H1 (cell line): ENCODE measurements around the gene GCFC2.

Experiments used
- POLR2A ChIP-seq, 2 experiments: IDR thresholded peaks; 1 replicate in 1 of 2; 2 replicates in 1 of 2; pipeline ENCODE4 v1.6.1; 2011; ENCODE audit warnings: low read depth in 2 of 2, low read length in 2 of 2, mild to moderate bottlenecking in 2 of 2; ENCODE audit errors: control extremely low read depth in 1 of 2
- POLR2AphosphoS5 ChIP-seq: IDR thresholded peaks from 2 replicates; pipeline ENCODE4 v1.6.1; 2011; ENCODE audit warnings: low read depth, low read length

DNA sequence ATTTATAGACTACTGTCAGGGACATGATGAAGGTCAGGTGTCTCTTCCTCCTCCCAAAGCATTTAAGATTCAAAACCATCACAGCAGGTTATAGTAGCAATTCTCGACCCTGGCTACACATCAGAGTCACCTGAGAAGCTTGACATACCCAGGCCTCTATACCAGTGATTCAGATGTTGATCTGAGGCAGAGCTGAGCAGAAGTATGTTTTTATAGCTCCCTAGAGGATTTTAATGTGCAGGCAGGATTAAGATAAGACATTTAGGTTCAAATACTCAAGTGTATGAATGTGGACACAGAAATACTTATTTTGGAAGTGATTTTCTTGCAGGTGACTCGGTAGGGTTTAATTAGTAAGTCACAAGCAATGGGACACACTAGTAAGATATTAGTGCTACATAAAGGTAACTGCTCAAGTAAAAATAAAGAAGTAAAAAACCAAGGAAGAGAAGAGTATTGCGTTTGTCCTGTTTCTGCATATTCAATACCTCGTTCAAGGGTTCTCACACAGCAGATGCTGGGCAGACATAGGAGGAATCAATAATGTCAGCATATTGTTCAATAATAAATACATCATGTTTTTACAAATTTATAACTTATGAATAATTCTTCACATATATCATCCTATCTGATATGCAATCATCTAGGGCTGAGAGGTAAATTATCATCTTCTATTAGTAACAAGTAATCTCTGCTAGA is 7.0 kb downstream of the GCFC2 start:
- TF ChIP-seq POLR2AphosphoS5 (no peak), POLR2A (IDR thresholded peaks at IDR 0.05; ENCODE audit: control extremely low read depth in 1 of 2, low read depth in 2 of 2, low read length in 2 of 2) (no peak)
